ENCODE measurements around the gene CSNK2B.

Gene CSNK2B

GRCh38 chr6:31641370-31641769 lies 24.5 kb upstream of the CSNK2B start:
- Histone ChIP-seq H3K4me3 (ENCODE audit: low read length) (no peak overlapping the region), H3K27me3 (ENCODE audit: control insufficient read depth, insufficient read depth, low read length) (no peaks in the 10 kb centered on the region), H3K9ac (ENCODE audit: low read length) (no peak overlapping the region), H3K27ac (ENCODE audit: low read depth, low read length) (no peak overlapping the region), H3K4me1 (ENCODE audit: control insufficient read depth, insufficient read depth, low read length) (no peaks in the 10 kb centered on the region), H3K36me3 (ENCODE audit: control insufficient read depth, insufficient read depth, low read length) (peaks cover 65% of the 10 kb centered on the region)

GRCh38 chr6:31642798-31643570 lies 22.9 kb upstream of the CSNK2B start:
- H3K9ac ChIP-seq (ENCODE audit: low read length), result no peak overlapping the region
- no peak overlapping the region for H3K4me3 ChIP-seq (ENCODE audit: low read length)
- no peak overlapping the region for H3K27ac ChIP-seq (ENCODE audit: low read depth, low read length)
- no peaks in the 10 kb centered on the region for H3K4me1 ChIP-seq (ENCODE audit: control insufficient read depth, insufficient read depth, low read length)
- no peaks in the 10 kb centered on the region for H3K27me3 ChIP-seq (ENCODE audit: control insufficient read depth, insufficient read depth, low read length)
- peaks cover 72% of the 10 kb centered on the region for H3K36me3 ChIP-seq (ENCODE audit: control insufficient read depth, insufficient read depth, low read length)

GRCh38 chr6:31643818-31644454 lies 21.9 kb upstream of the CSNK2B start:
- no peak overlapping the region for H3K4me3 ChIP-seq (ENCODE audit: low read length)
- no peak overlapping the region for H3K27ac ChIP-seq (ENCODE audit: low read depth, low read length)
- no peak overlapping the region for H3K9ac ChIP-seq (ENCODE audit: low read length)
- H3K36me3 ChIP-seq (ENCODE audit: control insufficient read depth, insufficient read depth, low read length), result peaks cover 82% of the 10 kb centered on the region
- no peaks in the 10 kb centered on the region for H3K27me3 ChIP-seq (ENCODE audit: control insufficient read depth, insufficient read depth, low read length)
- no peaks in the 10 kb centered on the region for H3K4me1 ChIP-seq (ENCODE audit: control insufficient read depth, insufficient read depth, low read length)

- Histone ChIP-seq H3K27ac (ENCODE audit: low read depth, low read length) (no peak overlapping the region), H3K27me3 (ENCODE audit: control insufficient read depth, insufficient read depth, low read length) (no peaks in the 10 kb centered on the region), H3K36me3 (ENCODE audit: control insufficient read depth, insufficient read depth, low read length) (peaks cover 72% of the 10 kb centered on the region), H3K9ac (ENCODE audit: low read length) (no peak overlapping the region), H3K4me1 (ENCODE audit: control insufficient read depth, insufficient read depth, low read length) (no peaks in the 10 kb centered on the region), H3K4me3 (ENCODE audit: low read length) (no peak overlapping the region)
These were observed 20.6 kb upstream of the CSNK2B start for GRCh38 chr6:31645325-31645724.

GRCh38 chr6:31651602-31652191 lies 14.2 kb upstream of the CSNK2B start:
- peaks cover 6% of the 10 kb centered on the region for H3K4me1 ChIP-seq (ENCODE audit: control insufficient read depth, insufficient read depth, low read length)
- peak overlapping the region; percentile 91 for H3K9ac ChIP-seq (ENCODE audit: low read length)
- peak overlapping the region; percentile 98 for H3K4me3 ChIP-seq (ENCODE audit: low read length)
- H3K27me3 ChIP-seq (ENCODE audit: control insufficient read depth, insufficient read depth, low read length), result no peaks in the 10 kb centered on the region
- H3K27ac ChIP-seq (ENCODE audit: low read depth, low read length), result peak overlapping the region; percentile 96
- peaks cover 25% of the 10 kb centered on the region for H3K36me3 ChIP-seq (ENCODE audit: control insufficient read depth, insufficient read depth, low read length)

- Histone ChIP-seq H3K4me3 (ENCODE audit: low read length) (peak overlapping the region; percentile 98), H3K27me3 (ENCODE audit: control insufficient read depth, insufficient read depth, low read length) (no peaks in the 10 kb centered on the region), H3K9ac (ENCODE audit: low read length) (peak overlapping the region; percentile 83), H3K36me3 (ENCODE audit: control insufficient read depth, insufficient read depth, low read length) (peaks cover 20% of the 10 kb centered on the region), H3K4me1 (ENCODE audit: control insufficient read depth, insufficient read depth, low read length) (peaks cover 6% of the 10 kb centered on the region), H3K27ac (ENCODE audit: low read depth, low read length) (peak overlapping the region; percentile 96)
These were observed 12.8 kb upstream of the CSNK2B start for GRCh38 chr6:31652925-31653724.

GRCh38 chr6:31654574-31655348 lies 11.1 kb upstream of the CSNK2B start:
- H3K36me3 ChIP-seq (ENCODE audit: control insufficient read depth, insufficient read depth, low read length), result peaks cover 8% of the 10 kb centered on the region
- no peaks in the 10 kb centered on the region for H3K27me3 ChIP-seq (ENCODE audit: control insufficient read depth, insufficient read depth, low read length)
- H3K27ac ChIP-seq (ENCODE audit: low read depth, low read length), result no peak overlapping the region
- peaks cover 19% of the 10 kb centered on the region for H3K4me1 ChIP-seq (ENCODE audit: control insufficient read depth, insufficient read depth, low read length)
- no peak overlapping the region for H3K4me3 ChIP-seq (ENCODE audit: low read length)
- no peak overlapping the region for H3K9ac ChIP-seq (ENCODE audit: low read length)

GRCh38 chr6:31655349-31656237 lies 10.3 kb upstream of the CSNK2B start, which contains the start of gene APOM:
APOM (plus strand) TSS chr6:31655894; CDS start chr6:31655967, 73 bp downstream.
- peaks cover 8% of the 10 kb centered on the region for H3K36me3 ChIP-seq (ENCODE audit: control insufficient read depth, insufficient read depth, low read length)
- peaks cover 22% of the 10 kb centered on the region for H3K4me1 ChIP-seq (ENCODE audit: control insufficient read depth, insufficient read depth, low read length)
- H3K4me3 ChIP-seq (ENCODE audit: low read length), result no peak within 1 kb of the TSS
- no peak within 1 kb of the TSS for H3K27ac ChIP-seq (ENCODE audit: low read depth, low read length)
- H3K27me3 ChIP-seq (ENCODE audit: control insufficient read depth, insufficient read depth, low read length), result no peaks in the 10 kb centered on the region
- H3K9ac ChIP-seq (ENCODE audit: low read length), result no peak within 1 kb of the TSS

- Histone ChIP-seq H3K36me3 (ENCODE audit: control insufficient read depth, insufficient read depth, low read length) (peaks cover 8% of the 10 kb centered on the region), H3K4me3 (ENCODE audit: low read length) (no peak overlapping the region), H3K9ac (ENCODE audit: low read length) (no peak overlapping the region), H3K27me3 (ENCODE audit: control insufficient read depth, insufficient read depth, low read length) (no peaks in the 10 kb centered on the region), H3K4me1 (ENCODE audit: control insufficient read depth, insufficient read depth, low read length) (peaks cover 16% of the 10 kb centered on the region), H3K27ac (ENCODE audit: low read depth, low read length) (no peak overlapping the region)
These were observed 8.3 kb upstream of the CSNK2B start for GRCh38 chr6:31657406-31658157.

- Histone ChIP-seq H3K27ac (ENCODE audit: low read depth, low read length) (no peak overlapping the region), H3K4me3 (ENCODE audit: low read length) (no peak overlapping the region), H3K9ac (ENCODE audit: low read length) (peak overlapping the region; percentile 33), H3K36me3 (ENCODE audit: control insufficient read depth, insufficient read depth, low read length) (peaks cover 8% of the 10 kb centered on the region), H3K4me1 (ENCODE audit: control insufficient read depth, insufficient read depth, low read length) (peaks cover 17% of the 10 kb centered on the region), H3K27me3 (ENCODE audit: control insufficient read depth, insufficient read depth, low read length) (no peaks in the 10 kb centered on the region)
These were observed 7.7 kb upstream of the CSNK2B start for GRCh38 chr6:31658158-31658688.

Data from rectal smooth muscle tissue (tissue), 1 donor.